Motor neuron (in vitro differentiated cells): ENCODE data around the gene RAB43. TPM values are rescaled to one million over a fixed set of nuclear protein-coding genes. Genes with fewer than 3 reads are reported as not detected.

Experiments used
- ATAC-seq, 8 experiments: fragments of 200-7000 bp; cut with Tn5 transposase; replicated peaks in 6 of 8; 2 replicates each; pipeline ENCODE4 v1.8.0; 2021; ENCODE audit warnings: mild to moderate bottlenecking in 8 of 8, moderate library complexity in 8 of 8
- H3K27ac ChIP-seq, 2 donors: fragments of 250-450 bp; sonication (Bioruptor Pico); 2 replicates each; pipeline ENCODE4 v1.9.0; 2021; ENCODE audit warnings: antibody characterized with exemption in 2 of 2, mild to moderate bottlenecking in 2 of 2, moderate library complexity in 1 of 2
- H3K4me1 ChIP-seq, 2 donors: fragments of 250-450 bp; sonication (Bioruptor Pico); replicated peaks in 1 of 2; 2 replicates each; pipeline ENCODE4 v1.6.1; 2021; ENCODE audit warnings: antibody characterized with exemption in 2 of 2, mild to moderate bottlenecking in 2 of 2, moderate library complexity in 1 of 2
- H3K4me3 ChIP-seq, 5 donors: fragments of 250-450 bp; sonication (Bioruptor Pico); 2 replicates each; pipeline ENCODE4 v1.9.0; 2021; ENCODE audit warnings: antibody characterized with exemption in 5 of 5, mild to moderate bottlenecking in 5 of 5, moderate library complexity in 4 of 5
- WGBS, 10 experiments: fragments of 450-650 bp; shearing (Covaris generic); methylation state at CpG; one replicate each; pipeline ENCODE4 v1.0.0; 2022; 5-methylcytosine and 5-hydroxymethylcytosine counted together
- in situ Hi-C, 9 experiments: fragments of 400-800 bp; cut with MboI; loops; one replicate each; pipeline ENCODE4 v1.15.0; 2021; ENCODE audit warnings: low sequenced_read_pairs in 9 of 9, low pct_unique_long_range_greater_than_20kb in 2 of 9; ENCODE audit not compliant: unreplicated experiment in 9 of 9
- total RNA-seq, 8 experiments: library from RNA; unstranded; fragments of 300-600 nt; gene quantifications; 2 replicates each; pipeline versions ENCODE4 v1.2.3 to v1.2.4, GENCODE V29; 2022

The RAB43 gene
- total RNA-seq, 8 experiments from 2014 or later: 1.4 to 17.6 (median 3.3) TPM

GRCh38 chr3:129061023-129061887 lies 60.3 kb downstream of the RAB43 start:
- Histone ChIP-seq H3K27ac (no peak overlapping the region), H3K4me3 (no peak overlapping the region), H3K4me1 (no peaks in the 10 kb centered on the region)
- no peak for ATAC-seq
- in situ Hi-C loops: no loop called here
- 100% methylated on average over 1 of the region's 19 CpGs; no CpG with 5 or more reads in 9 of the 10 experiments for WGBS, 10 experiments

DNA sequence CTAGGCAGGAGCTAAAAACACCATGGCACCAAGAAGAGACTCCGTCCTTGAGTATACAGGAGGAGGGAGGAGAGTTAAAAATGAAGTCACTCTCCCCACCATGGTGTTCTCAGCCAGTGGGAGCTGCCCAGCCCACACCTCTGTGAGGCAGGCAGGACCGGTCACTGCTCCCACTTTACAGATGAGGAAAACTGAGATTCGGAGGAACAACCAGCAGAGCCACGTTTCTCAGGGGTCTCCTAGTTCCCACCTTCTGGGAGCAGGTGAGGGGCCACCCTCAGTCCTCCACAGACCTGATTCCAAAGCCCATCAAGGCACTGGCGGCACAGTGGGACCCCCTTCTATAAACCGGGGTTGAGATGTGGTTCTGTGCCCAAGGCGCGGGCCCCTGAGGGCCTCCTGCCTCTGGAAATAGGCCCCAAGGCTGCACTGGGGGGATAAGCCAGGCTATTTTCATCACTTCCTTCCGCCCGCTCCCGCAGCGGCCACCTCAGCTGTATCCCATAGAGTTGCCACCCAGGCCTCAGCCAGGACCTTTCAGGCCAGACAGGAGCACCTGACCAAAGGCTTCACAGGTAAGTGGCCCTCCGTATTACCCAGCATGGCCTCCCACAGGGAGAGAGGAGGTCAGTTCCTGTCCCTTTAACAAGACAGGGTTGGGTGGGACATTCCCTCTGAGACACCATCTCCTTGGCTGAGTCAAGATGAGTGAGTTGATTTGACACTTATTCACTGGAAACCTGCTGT lies 61.2 kb downstream of the RAB43 start, which contains the start of gene GP9:
Gene GP9, plus strand, starts transcription at position 504 of the 747 bp plus-strand sequence. CDS start 961 bp downstream, outside the sequence.
- no peak within 1 kb of the TSS for H3K4me3 ChIP-seq
- WGBS, 10 experiments: 40 to 100% (median 60%) methylated on average over 1 to 3 of the region's 13 CpGs; no CpG with 5 or more reads in 3 of the 10 experiments
- ATAC-seq: no peak
- H3K27ac ChIP-seq: no peak within 1 kb of the TSS
- H3K4me1 ChIP-seq: no peaks in the 10 kb centered on the region
- in situ Hi-C loops: no loop called here

DNA sequence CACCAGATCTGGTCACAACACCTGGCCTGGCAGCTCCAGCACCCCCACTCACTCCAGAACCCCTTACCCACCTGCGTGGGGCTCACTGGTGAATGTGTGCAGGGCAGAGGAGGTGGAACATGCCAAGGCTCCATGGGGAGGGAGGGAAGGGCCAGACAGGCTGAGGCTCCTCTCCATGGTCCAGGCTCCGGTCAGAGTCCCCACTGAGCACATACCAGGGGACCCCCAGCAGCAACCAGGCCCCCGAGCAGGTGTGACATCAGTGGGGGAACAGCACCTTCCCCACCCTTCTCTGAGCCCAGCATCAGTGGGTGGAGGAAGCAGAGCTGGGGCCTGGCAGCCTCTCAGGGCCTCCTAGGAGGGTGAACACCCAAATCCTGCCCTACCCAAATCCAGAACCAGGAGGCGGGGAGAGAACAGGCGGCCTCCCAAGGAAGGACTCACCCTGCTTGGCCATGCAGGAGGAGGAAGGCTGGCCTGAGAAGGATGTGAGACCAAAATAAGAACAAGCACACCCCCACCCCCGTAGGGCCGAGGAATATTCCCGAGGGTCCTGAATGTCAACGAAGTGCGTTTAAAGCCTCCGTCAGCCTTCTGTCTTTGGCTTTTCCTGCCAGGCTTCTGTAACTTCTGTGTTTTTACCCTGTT lies 62.2 kb downstream of the RAB43 start:
- peak in 1 of 8 experiments; percentile 62 for ATAC-seq
- 60 to 100% (median 74%) methylated on average over 1 to 8 of the region's 11 CpGs; no CpG with 5 or more reads in 1 of the 10 experiments for WGBS, 10 experiments
- Histone ChIP-seq H3K4me3 (no peak overlapping the region), H3K4me1 (no peaks in the 10 kb centered on the region), H3K27ac (no peak overlapping the region)
- in situ Hi-C loops: no loop called here

GRCh38 chr3:129058441-129059200 lies 63.0 kb downstream of the RAB43 start:
- Histone ChIP-seq H3K27ac (no peak overlapping the region), H3K4me3 (no peak overlapping the region), H3K4me1 (peaks cover 0 to under 1% of the 10 kb centered on the region in 2 donors)
- 42 to 71% (median 60%) methylated on average over 1 to 4 of the region's 4 CpGs; no CpG with 5 or more reads in 3 of the 10 experiments for WGBS, 10 experiments
- ATAC-seq: peak in 4 of 8 experiments; percentile 63 to 82 (median 74)
- in situ Hi-C loops: no loop called here

GRCh38 chr3:129057249-129057648 lies 64.4 kb downstream of the RAB43 start:
- no peak overlapping the region for H3K4me3 ChIP-seq
- in situ Hi-C loops: no loop called here
- peaks cover 0 to 6% of the 10 kb centered on the region in 2 donors for H3K4me1 ChIP-seq
- no peak overlapping the region for H3K27ac ChIP-seq
- ATAC-seq: no peak
- WGBS, 10 experiments: 76 to 93% (median 83%) methylated on average over 1 to 4 of the region's 4 CpGs; no CpG with 5 or more reads in 5 of the 10 experiments

- H3K27ac ChIP-seq: no peak overlapping the region
- ATAC-seq: no peak
- H3K4me1 ChIP-seq: peaks cover 0 to 6% of the 10 kb centered on the region in 2 donors
- no peak overlapping the region for H3K4me3 ChIP-seq
- 23 to 80% (median 57%) methylated on average over 2 to 9 of the region's 9 CpGs; no CpG with 5 or more reads in 2 of the 10 experiments for WGBS, 10 experiments
- in situ Hi-C loops: no loop called here
Measured at GRCh38 chr3:129056451-129057173, 65.0 kb downstream of the RAB43 start.

DNA sequence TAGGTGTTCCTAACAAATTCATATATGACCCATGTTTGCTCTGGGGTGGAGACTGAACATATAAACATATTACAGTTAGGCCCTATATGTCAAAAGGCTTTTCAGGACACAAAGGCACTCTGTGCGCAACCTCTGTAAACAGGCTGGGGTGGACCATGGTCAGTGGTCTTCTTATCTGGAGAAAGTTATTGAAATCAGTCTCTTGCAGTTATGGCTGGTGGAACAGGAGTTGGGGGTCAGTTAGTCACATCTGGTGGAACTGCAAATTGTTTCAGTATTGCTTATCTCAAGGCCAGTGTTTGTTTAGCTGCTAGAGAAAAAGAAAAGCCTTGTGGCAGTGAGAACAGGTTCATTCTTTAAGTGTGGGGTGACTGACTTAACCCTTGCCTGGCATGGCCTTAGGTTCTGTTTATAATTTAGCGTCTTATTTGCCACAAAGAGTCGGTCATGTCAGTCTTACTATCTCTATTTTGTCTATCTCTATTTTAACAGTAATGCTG lies 66.9 kb downstream of the RAB43 start:
- Histone ChIP-seq H3K4me1 (peaks cover 0 to 6% of the 10 kb centered on the region in 2 donors), H3K4me3 (no peak overlapping the region), H3K27ac (no peak overlapping the region)
- ATAC-seq: no peak
- WGBS, 10 experiments: 60 to 100% (median 90%) methylated on average over 1 to 3 of the region's 3 CpGs; no CpG with 5 or more reads in 2 of the 10 experiments
- in situ Hi-C loops: no loop called here

GRCh38 chr3:129052675-129053074 lies 68.9 kb downstream of the RAB43 start:
- Histone ChIP-seq H3K4me1 (peaks cover 0 to 6% of the 10 kb centered on the region in 2 donors), H3K27ac (no peak overlapping the region), H3K4me3 (no peak overlapping the region)
- 90 to 100% (median 95%) methylated on average over 1 to 4 of the region's 6 CpGs; no CpG with 5 or more reads in 5 of the 10 experiments for WGBS, 10 experiments
- in situ Hi-C loops: no loop called here
- ATAC-seq: peak in 3 of 8 experiments; percentile 46 to 79 (median 51)

- H3K27ac ChIP-seq: no peak overlapping the region
- ATAC-seq: peak in 2 of 8 experiments; percentile 31 to 35
- H3K4me1 ChIP-seq: peaks cover 0 to 6% of the 10 kb centered on the region in 2 donors
- 0 to 83% (median 57%) methylated on average over 1 to 3 of the region's 5 CpGs; no CpG with 5 or more reads in 4 of the 10 experiments for WGBS, 10 experiments
- H3K4me3 ChIP-seq: no peak overlapping the region
- in situ Hi-C loops: no loop called here
Measured at GRCh38 chr3:129051871-129052340, 69.7 kb downstream of the RAB43 start.

GRCh38 chr3:129050556-129051295 lies 70.9 kb downstream of the RAB43 start:
- in situ Hi-C loops: no loop called here
- H3K27ac ChIP-seq: no peak overlapping the region
- 67 to 100% (median 80%) methylated on average over 1 to 12 of the region's 12 CpGs; no CpG with 5 or more reads in 1 of the 10 experiments for WGBS, 10 experiments

DNA sequence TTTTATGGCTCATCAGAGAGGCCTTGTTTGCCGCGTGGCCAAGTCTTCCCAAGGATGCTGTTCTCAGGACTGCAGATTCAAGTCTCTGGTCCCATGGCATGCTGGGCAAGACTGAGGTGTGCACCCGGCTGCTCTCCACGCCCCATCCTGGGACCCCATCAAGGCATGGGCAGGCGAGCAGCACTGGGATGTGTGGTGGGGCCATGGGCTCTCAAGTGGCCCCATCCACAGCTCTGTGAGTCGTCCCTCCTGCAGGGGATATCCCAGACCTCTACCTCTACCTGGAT lies 74.1 kb downstream of the RAB43 start:
- 67 to 100% methylated on average over 1 of the region's 6 CpGs; no CpG with 5 or more reads in 8 of the 10 experiments for WGBS, 10 experiments
- Histone ChIP-seq H3K27ac (no peak overlapping the region), H3K4me3 (no peak overlapping the region), H3K4me1 (no peaks in the 10 kb centered on the region)
- ATAC-seq: no peak
- in situ Hi-C loops: no loop called here

More at GRCh38 chr3:129050556-129051295, 70.9 kb downstream of the RAB43 start:
- ATAC-seq: no peak
- Histone ChIP-seq H3K4me1 (peaks cover 0 to 6% of the 10 kb centered on the region in 2 donors), H3K4me3 (no peak overlapping the region)
